Measurements from ENCODE around the gene PRTFDC1.
"Not testable (repeated sequence)": the region's sequence is repeated elsewhere in the genome, so short reads cannot be mapped to it uniquely, and the experiment has no call there.

PRTFDC1 gene, protein sequence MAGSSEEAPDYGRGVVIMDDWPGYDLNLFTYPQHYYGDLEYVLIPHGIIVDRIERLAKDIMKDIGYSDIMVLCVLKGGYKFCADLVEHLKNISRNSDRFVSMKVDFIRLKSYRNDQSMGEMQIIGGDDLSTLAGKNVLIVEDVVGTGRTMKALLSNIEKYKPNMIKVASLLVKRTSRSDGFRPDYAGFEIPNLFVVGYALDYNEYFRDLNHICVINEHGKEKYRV

DNA sequence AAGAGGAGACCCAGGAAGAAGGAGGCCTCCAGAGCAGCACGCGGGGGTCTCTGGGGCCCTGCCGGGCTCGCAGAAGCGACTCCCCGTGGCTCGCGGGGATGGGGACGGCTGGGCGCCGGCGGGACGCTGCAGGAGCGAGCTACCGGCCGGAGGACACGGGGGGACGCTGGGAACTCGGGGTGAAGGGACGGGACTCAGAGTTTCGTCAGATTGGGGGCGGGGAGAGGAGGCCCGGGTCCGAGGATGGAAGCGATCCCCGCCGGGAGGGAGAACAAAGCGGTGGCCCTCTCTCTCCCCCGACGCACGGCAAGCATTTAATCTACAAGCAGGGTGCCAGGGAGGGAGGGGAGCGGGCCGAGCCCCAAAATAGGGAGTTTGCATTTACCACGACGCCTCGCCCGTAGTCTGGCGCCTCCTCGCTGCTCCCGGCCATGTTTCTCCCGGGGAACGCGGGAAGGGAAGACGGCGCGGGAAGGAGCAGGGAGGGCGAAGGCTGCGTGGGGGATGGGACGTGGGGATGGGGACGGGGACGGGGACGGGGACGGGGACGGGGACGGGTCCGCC is at the start of gene PRTFDC1:
Gene PRTFDC1, minus strand, starts transcription at position 464 of the 564 bp plus-strand sequence. Its CDS starts 31 bp downstream, at position 433.
- peak; percentile 25 for DNase-seq (ENCODE audit: low spot score)

DNA sequence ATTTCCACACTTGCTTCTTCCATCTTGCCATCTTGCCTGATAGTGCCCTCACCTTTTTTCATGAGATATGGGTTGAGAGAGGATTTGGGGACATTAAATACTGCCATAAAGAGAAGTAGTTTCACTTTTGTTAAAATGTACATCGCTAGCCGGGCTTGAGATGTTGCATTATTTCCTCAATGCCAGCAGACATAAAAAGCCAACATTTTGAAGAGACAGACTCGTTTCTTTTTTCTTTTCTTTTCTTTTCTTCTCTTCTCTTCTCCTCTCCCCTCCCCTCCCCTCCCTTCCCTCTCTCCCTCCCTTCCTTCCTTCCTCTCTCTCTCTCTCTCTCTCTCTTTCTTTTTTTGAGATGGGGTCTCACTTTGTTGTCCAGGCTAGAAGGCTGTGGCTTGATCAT is 45.6 kb upstream of the PRTFDC1 start:
- DNase-seq (ENCODE audit: low spot score) = no peak

DNA sequence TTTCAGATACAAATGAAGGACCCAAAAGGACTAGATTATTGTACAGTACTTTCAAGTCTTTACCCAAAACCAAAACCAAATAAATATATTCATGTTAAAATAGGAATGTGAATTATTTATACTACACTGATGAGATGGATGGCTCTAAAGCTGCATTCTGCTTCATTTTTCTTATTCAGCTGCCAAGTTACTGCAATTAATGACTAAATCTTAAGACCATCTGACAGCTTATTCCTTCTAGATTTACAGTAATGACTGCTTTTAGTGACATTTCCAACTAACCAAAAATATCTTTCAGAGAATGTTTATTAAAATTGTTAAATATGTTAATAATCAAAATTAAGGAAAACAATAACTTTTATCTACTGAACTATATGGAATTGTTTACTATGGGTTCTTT is 42.7 kb upstream of the PRTFDC1 start:
- DNase-seq (ENCODE audit: low spot score) = no peak

DNA sequence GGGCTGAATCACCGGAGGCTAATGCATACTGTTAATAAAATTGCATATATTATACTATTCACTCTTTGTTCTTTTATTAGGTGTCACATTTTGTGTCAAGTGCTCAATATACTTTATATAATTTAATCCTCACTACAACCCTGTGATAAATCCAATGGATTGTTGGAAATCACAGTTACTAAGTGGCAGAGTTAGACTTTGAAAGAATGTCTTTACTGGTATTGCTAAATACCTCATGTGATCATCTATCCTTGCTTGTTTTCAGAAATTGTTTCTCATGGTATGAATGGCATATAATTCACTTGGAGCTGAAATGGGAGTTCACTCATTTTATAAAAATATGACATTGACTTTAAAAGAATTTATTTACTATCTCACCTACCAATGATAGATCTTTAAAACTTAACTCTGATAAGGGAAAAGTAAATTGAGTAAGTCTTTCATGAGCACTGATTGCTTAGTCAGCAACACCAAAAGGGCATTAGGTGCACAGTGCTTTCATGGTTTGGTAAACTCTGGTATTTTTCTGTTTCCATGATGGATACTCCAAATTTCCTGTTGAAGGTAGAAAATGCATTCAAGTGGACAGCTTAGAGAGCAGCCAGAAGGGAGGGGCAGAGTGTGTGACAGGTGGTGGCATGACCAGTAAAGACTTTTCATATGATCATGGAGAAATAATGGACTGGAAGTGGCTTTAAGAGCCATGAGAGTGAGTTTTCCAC is 41.0 kb upstream of the PRTFDC1 start:
- no peak for DNase-seq (ENCODE audit: low spot score)

DNA sequence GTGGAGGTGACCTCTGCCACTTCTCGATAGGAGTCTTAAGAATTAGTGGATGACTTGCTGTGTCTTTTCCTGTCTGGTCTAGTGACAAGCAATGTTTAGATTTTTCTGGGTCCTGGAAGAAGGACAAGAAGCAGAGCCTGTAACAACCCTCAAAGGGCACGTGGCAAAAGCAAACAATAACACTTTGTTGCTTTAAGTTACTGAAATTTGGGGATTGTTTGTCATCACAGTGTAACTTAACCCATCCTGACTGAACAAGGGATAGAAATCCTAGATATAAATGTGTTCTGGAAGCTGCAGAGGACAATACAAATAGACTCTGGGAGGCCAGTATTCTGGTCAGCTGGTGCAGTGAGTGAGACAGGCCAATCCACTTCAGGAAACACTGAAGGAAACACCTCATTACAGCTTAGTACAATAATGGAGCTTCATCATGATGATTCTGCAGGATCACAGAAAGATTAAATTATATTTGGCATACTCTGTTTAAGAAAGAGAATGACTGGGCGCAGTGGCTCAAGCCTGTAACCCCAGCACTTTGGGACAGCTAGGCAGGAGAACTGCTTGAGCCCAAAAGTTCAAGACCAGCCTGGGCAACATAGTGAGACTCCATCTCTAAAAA is 40.2 kb upstream of the PRTFDC1 start:
- DNase-seq (ENCODE audit: low spot score) = no peak

DNA sequence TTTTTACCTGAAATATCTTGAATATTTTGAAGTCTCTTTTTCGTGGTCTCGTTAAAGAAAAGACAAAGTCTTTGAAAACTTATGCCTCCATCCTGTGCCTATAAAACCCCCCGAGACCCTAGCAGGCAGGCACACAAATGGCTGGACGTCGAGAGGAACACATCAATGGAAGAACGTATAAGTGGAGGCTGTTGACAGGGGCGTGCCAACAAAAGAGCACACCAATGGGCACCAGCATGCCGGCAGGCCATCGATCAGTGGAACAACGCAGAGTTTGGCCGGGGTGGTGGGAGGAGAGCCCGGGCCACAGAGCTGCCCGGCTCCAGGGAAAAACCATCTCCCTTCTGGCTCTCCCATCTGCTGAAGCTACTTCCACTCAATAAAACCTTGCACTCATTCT is 38.9 kb upstream of the PRTFDC1 start:
- no peak for DNase-seq (ENCODE audit: low spot score)

DNA sequence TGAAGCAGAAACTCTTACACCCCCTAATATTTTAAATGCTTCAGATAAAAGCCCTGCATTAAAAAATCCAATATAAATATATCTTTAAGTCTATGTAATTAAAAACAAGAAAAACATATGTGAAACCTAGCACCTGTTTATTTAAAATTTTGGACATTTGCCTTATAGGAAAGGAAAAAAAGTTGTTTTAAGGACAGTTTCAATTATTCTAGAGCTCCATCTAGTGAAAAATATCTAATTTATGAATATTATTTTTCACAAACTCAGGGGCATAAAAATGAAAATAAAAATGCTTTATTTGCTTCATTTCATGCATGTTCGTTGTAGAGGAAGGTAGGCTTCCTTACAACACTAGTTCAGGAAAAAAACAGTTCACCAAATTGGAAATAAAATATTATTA is 37.5 kb upstream of the PRTFDC1 start:
- no peak for DNase-seq (ENCODE audit: low spot score)

DNA sequence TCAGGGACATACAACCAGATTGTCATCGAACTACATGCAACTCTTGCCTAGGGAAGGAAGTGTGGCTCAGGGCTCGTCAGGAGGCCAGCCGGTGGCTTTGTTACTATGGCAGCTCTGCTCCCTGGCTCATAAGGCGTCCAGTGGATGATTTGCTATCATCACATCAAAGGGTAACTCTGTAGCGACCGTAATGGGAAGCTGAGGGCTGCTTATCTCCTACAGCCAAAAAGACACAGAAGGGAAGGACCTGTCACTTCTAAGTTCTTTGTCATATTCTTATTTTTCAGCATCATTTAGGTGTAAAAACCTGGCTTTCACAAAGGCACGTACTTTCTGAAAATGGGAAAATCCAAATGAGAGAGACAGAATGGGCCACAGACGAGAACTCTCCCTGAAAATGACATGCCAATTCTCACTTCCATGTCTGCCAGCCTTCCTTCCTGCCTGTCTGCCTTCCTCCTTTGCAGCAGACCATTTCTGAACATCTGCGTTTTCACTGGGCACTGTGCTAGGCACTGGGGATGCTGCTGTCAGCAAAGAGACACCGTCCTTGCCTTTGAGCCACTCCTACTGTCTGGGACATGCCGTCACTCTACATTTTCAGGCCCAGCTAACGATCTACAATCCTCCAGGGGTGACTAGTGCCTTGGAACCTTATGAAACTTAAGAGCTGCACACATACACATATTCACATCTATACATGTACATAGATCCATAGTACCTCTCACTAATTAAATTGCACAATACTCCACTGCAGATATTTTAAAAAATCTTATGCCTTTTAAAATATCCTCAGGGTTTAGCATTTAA is 36.6 kb upstream of the PRTFDC1 start:
- no peak for DNase-seq (ENCODE audit: low spot score)

DNA sequence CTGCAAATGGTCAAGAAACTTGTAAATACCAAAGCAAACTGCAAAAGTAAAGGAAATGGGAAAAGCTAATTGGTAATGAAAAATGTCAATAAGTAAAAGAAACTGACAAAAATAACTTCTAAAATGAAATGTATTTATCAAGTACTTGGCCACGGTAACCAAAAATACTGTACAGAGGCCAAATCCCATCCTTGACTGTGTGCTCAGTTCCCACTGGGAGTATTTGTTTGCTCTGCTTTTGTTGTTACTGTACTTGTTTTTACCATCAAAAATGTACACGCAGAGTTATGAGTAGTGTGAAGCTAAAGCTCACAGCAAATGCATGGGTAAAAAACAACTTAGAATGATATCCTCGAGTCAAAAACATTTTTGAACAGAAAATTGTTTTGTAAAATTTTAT is 32.5 kb upstream of the PRTFDC1 start:
- no peak for DNase-seq (ENCODE audit: low spot score)

DNA sequence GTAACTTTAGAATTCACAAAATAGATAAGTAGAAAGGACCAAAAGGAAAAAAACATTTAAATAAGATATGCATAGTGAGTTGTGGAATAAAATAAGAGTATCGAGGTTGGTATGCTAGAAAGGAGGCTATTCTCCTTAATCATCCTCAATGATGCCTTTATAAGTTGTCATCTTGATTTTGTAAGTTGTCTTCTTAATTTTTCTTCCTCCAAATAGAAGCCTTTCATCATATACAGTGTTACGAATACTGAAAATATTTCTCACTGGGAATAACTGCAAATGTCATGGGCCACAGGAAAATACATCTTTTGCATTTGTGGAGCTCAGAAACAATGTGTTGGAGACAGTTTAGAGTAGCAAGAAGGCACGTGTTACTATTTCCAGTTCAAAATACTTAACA is 31.5 kb upstream of the PRTFDC1 start:
- no peak for DNase-seq (ENCODE audit: low spot score)

DNA sequence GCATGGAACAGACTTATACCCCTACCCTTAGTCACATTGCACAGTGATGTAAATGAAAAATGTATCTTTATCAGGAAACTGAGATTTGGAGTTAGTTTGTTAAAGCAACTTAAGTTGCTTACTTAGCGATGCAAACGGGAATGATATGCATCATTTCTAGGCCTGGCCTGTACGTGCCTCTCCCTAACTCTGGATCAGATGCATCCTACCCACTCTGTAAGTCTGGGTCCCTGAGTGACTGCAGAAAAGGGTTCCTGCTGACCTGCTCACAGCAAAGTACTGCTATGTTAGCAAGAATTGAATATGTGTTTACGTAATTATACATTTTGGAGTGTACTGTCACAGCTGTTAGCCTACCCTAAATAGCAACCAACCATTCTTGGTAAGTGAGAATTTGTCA is 30.7 kb upstream of the PRTFDC1 start:
- DNase-seq (ENCODE audit: low spot score) = no peak

DNA sequence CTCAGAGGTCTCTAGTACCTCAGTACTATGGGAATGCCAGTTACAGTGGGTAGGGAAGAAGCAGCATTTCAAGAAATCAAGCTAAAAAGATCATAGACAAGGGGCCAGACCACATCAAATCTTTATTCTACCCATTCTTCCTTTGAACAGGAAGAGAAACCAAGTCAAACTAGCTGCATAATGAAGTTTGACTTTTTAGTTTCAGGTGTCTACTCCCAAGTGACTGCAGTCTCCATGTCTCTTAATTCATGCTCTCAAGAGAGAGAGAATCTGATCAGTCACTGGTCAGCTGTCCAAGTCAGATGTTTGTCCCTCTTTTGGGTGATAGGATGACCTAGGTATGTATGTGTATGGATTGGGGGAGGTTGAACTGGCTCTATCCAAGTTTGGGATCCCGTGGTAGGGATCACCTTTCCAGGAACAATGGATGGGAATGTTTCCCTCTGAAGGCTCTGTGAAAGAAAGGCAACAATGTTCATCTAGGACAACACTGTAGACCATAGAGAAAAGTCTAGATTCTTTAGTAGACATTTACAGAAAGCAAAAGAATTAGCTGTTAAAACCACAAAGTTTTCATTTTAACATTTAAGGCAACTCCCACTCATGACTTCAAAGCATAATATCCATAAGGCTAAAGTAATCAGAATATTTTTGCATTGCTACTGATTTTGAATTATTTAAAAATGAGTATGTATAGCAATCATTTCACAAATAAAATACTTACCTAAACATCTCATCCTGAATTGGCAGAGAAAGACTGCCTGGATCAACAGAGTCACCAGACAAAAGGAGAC is 30.1 kb upstream of the PRTFDC1 start:
- DNase-seq (ENCODE audit: low spot score) = no peak

DNA sequence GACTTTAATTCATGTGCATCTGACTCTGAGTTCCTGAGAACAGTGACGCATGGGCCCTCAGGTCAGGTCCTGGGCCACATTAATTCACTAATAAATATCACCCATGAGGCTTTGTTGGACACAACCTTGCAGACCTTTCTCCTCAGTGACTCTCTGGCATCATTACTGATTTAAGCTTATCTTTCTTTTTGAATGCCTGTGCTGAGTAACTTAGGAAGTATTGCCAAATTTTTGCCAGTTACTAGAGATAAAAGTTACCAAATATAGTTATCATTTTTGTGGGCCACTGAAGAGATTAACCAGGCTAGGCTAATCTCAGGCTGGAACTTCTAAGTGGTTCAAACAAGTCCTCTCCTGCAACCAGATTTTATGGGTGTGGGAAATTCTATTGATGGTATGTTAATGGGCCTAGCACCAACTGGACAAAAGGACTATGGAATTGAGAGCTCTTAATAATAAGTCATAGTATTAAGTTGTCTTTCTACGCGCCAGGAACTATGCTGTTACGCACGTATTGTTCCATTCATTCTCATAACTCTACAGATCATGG is 28.8 kb upstream of the PRTFDC1 start:
- no peak for DNase-seq (ENCODE audit: low spot score)

DNA sequence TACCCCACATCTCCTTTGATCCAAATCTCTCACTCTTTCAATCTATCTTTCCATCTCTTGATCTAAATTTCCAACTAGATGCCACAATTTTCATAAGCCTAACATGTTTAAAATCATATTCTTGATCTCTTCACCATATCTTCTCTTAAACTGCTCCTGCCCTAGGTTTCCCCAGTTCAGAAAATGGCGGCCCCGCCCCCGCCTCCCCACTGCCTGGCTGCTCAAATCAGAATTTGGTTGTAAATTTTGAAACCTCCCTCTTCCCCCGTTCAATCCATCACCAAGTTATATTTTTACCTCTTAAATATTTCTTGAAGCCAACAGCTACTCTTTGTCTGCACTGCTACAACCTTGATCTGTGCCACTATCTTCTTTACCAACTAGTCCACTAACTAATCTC is 27.3 kb upstream of the PRTFDC1 start:
- DNase-seq (ENCODE audit: low spot score) = no peak

DNA sequence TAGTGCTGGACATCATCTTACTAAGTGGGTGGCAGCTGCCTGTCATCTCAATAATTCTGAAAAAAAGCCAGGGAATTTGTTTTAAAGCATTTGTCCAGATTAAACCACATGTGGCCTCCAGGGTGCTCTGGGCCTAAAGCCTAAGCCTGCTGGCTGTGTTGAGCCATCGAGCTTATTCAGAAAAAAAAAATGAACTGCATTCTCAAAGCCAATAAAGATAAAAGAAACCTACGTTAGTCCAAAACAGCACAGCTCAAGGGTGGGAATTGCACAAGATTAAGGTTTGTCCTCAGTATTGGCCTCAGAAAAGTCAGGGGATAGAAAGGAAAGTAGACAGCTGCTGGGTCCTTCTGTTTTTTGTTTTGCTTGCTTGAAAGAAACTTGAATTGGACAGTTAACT is 22.6 kb upstream of the PRTFDC1 start:
- DNase-seq (ENCODE audit: low spot score) = no peak

DNA sequence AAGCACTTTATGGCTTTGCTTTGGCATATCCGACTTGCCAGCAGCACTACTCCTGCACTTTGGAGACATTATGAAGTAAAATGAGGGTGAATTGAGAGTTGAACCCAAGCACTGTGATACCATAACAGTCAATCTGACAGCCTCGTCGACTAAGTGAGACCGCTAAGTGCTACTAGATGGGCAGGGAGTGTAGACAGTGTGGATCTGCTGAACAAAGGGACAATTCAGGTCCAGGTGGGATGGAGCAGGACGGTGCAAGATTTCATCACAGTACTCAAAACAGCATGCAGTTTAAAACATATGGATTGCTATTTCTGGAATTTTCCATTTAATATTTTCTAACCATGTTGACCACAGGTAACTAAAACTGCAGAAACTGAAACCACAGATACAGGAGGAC is 20.8 kb upstream of the PRTFDC1 start:
- DNase-seq (ENCODE audit: low spot score) = no peak

DNA sequence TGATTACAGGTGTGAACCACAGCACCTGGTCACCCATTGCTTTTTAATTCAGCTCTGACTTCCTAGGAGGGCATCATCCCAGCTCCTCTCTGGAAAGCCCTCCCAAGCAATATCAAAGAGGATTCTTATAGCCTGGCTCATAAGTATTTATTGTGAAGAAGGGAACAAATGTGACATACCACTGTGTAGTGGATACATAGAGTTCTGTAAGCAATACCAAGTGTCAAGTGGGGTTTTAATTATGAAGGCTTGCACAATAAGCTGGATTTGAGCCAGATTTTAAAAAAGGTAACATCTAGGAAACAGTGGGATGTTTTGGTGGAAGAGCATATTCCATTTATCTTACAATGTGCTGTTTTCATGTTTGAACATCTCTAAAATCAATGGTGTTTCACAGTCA is 19.0 kb upstream of the PRTFDC1 start:
- DNase-seq (ENCODE audit: low spot score) = no peak

DNA sequence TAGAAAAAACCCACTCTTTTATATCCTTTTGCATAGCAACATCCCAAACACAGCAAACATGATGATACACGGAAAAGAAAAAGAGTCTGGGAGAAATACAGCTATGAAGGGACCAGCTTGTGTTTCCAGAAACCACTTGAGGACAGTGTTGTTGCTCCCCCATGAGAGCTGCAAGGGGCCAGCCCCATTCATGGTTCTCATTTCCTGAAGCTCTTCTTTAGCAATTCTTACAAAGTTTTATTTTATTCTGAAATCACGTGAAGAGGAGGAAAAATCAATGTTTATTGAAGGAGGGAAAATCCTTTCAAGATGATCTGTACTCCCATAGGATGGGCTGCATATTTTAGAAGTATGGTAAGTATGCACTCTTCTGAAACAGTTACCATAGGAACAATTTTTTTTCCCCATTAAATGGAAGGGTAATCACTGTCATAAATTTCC is 17.5 kb upstream of the PRTFDC1 start:
- DNase-seq (ENCODE audit: low spot score) = no peak

DNA sequence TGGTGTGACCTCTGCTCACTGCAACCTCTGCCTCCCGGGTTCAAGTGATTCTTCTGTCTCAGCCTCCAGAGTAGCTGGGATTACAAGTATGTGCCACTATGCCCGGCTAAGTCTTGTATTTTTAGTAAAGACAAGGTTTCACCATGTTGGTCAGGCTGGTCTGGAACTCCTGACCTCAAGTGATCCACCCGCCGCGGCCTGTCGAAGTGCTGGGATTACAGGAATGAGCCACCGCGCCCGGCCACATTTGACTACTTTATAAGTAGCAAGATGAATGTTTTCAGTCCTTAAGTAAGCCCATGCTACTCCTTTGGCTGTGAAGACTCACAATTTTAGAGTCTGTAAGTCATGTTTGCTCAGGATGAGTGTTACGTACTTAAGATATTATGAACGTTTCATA is 16.5 kb upstream of the PRTFDC1 start:
- DNase-seq (ENCODE audit: low spot score) = not testable (repeated sequence)

DNA sequence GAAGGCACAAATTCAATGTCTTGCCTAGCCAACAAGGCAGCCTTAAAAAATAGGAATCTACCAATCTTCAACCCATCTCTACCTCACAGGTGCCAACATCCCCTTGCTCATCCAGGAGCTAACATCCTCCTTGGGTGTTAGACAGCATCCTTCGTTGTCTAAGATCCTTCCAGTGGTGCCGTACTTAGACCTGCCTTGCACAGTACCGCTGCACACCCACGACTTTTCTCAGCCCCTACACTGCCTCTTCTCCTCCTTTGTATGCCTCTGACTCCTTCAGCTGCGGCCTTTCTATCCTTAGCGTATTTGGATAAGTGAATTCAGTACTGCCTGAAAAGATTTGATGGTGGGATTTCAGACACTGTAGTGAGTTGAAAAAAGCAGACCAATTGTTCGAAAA is 15.9 kb upstream of the PRTFDC1 start:
- no peak for DNase-seq (ENCODE audit: low spot score)

DNA sequence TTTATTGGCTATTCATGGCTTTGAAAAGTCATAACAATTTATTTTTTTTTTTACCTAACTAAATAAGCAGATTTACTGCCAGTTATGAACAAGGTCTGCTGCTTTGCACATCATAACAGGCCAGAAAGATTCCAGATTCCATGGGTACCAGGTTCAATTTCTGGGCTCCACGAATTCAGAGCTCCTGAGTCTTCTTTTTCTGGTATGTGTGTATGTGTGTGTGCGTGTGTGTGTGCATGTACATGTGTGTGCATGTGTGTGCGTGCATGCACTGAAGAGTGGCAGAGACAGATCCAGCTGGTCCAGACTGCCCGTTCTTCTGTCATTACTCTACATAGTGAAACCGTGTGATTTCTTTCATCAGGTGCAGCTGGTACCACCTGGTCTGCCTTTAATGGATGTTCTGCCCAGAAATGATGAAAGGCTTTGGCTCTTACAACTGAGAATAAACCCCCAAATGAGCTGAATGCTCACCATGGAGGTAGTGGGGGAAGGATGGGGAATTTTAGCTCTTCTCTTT is 14.6 kb upstream of the PRTFDC1 start:
- no peak for DNase-seq (ENCODE audit: low spot score)

All from germinal center (tissue), 1 donor.